ENCODE results near the gene MGAT1. TPM values are rescaled to one million over a fixed set of nuclear protein-coding genes. Genes with fewer than 3 reads are reported as not detected.

The MGAT1 gene
- total and polyA plus RNA-seq, 8 donors, result 53.4 to 96.3 (median 68.0) TPM

DNA sequence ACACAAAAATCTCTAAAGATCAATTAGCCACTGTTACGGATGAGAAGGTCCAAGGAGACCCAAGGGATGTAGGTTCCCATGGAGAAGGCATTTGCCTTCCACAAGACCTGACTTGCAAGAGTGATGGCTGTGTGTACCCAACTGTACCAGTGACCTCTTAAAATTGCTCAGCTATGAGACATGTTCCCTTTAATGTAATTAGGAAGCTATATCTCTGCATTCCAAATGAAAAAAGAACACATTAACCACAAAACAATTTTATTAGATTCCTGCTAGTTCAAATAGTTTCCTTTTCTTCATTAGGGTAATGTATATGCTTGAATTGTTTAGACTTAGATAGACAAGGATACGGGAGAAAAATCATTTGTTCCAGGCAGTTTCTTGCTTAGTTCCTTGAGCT is 66.1 kb downstream of the MGAT1 start:
- no peaks in the 10 kb centered on the region for H3K27me3 ChIP-seq
- no peak for FAIRE-seq
- ATAC-seq, result no peak
- no peaks in the 10 kb centered on the region for H3K4me1 ChIP-seq
- 56 to 65% methylated on average over 2 of the region's 2 CpGs for WGBS, 2 donors
- H3K9me3 ChIP-seq, result no peaks in the 10 kb centered on the region
- DNase-seq, result no peak
- no peak overlapping the region for H3K27ac ChIP-seq
- H3K36me3 ChIP-seq, result no peaks in the 10 kb centered on the region
- H3K4me3 ChIP-seq, result no peak overlapping the region
- TF ChIP-seq, protein P1, sequence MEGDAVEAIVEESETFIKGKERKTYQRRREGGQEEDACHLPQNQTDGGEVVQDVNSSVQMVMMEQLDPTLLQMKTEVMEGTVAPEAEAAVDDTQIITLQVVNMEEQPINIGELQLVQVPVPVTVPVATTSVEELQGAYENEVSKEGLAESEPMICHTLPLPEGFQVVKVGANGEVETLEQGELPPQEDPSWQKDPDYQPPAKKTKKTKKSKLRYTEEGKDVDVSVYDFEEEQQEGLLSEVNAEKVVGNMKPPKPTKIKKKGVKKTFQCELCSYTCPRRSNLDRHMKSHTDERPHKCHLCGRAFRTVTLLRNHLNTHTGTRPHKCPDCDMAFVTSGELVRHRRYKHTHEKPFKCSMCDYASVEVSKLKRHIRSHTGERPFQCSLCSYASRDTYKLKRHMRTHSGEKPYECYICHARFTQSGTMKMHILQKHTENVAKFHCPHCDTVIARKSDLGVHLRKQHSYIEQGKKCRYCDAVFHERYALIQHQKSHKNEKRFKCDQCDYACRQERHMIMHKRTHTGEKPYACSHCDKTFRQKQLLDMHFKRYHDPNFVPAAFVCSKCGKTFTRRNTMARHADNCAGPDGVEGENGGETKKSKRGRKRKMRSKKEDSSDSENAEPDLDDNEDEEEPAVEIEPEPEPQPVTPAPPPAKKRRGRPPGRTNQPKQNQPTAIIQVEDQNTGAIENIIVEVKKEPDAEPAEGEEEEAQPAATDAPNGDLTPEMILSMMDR (IDR thresholded peaks at IDR 0.05), result no peak
- intact Hi-C loops (cut with DNase I), result no loop called here

Other genes starting within 250 kb of the MGAT1 start
- gene SCGB3A1, start 211.3 kb downstream of the MGAT1 start, total RNA-seq, result 1 to 10 TPM in 5 of 6 donors, under 1 TPM in 1; 0.43 to 5.0 (median 2.4) TPM
- 10 to 100 TPM in 1 of 2 donors, 1 to 10 TPM in 1; 7.0 to 15.5 TPM for gene SCGB3A1, start 211.3 kb downstream of the MGAT1 start, polyA plus RNA-seq
- gene FLT4, start 153.2 kb downstream of the MGAT1 start, total RNA-seq, result 1 to 10 TPM in 4 of 6 donors, under 1 TPM in 2; 0.79 to 3.1 (median 1.4) TPM
- 1 to 10 TPM; 4.6 to 6.8 TPM for gene FLT4, start 153.2 kb downstream of the MGAT1 start, polyA plus RNA-seq
- gene OR2Y1, start 62.7 kb downstream of the MGAT1 start, total RNA-seq, result not detected
- gene OR2Y1, start 62.7 kb downstream of the MGAT1 start, polyA plus RNA-seq, result not detected
- gene ZFP62, start 58.5 kb upstream of the MGAT1 start, total RNA-seq, result 10 to 100 TPM; 10.4 to 23.9 (median 13.0) TPM
- gene ZFP62, start 58.5 kb upstream of the MGAT1 start, polyA plus RNA-seq, result 10 to 100 TPM; 15.1 to 18.2 TPM
- 1 to 10 TPM in 1 of 6 donors, under 1 TPM in 3, not detected in 2; 0.23 to 1.5 (median 0.45) TPM for gene BTNL8, start 96.4 kb upstream of the MGAT1 start, total RNA-seq
- under 1 TPM; 0.31 to 0.49 TPM for gene BTNL8, start 96.4 kb upstream of the MGAT1 start, polyA plus RNA-seq
- under 1 TPM in 2 of 6 donors, not detected in 4; 0.09 to 0.14 TPM for gene BTNL3, start 186.0 kb upstream of the MGAT1 start, total RNA-seq
- under 1 TPM in 1 of 2 donors, not detected in 1; 0.14 TPM for gene BTNL3, start 186.0 kb upstream of the MGAT1 start, polyA plus RNA-seq
- 10 to 100 TPM in 1 of 6 donors, 1 to 10 TPM in 5; 2.7 to 21.2 (median 5.6) TPM for gene BTNL9, start 237.5 kb upstream of the MGAT1 start, total RNA-seq
- gene BTNL9, start 237.5 kb upstream of the MGAT1 start, polyA plus RNA-seq, result 10 to 100 TPM; 38.2 to 57.0 TPM

Measured in pancreas (tissue), 10 donors.